IMR-90 (cell line): ENCODE data around the gene ZNF587B. TPM values are rescaled to one million over a fixed set of nuclear protein-coding genes. Genes with fewer than 3 reads are reported as not detected.

Source experiments
- ATAC-seq: fragments of 200-7000 bp; cut with Tn5 transposase; 2 replicates; pipeline ENCODE4 v1.9.1; 2020; ENCODE audit warnings: low read depth, mild to moderate bottlenecking, moderate library complexity
- BruUV-seq: library from RNA; stranded (reverse); fragments of 400-500 nt; replicated peaks from 2 replicates; lab custom pipeline; 2021; lab: Mats Ljungman, UMichigan
- CTCF ChIA-PET: fragments of 300-600 bp; formaldehyde crosslinking; extraction: SDS; loops from one replicate; lab custom pipeline; 2021; ENCODE audit warnings: antibody characterized with exemption; lab: Yijun Ruan, JAX
- POLR2A ChIA-PET: fragments of 300-600 bp; sonication (Branson Sonifier 250); formaldehyde crosslinking; loops from one replicate; lab custom pipeline; 2022; ENCODE audit warnings: antibody characterized with exemption; ENCODE audit not compliant: unreplicated experiment; lab: Charles Lee
- DNase-seq: peaks from one replicate; pipeline ENCODE4 v3.0.0; 2013
- H2AFZ ChIP-seq: replicated peaks from 2 replicates; pipeline ENCODE3; 2013; ENCODE audit warnings: low read length, mild to moderate bottlenecking; ENCODE audit not compliant: poor library complexity
- H2AK5ac ChIP-seq: 2 replicates; pipeline ENCODE4 v1.6.1; 2013; ENCODE audit warnings: low read depth, low read length, inconsistent platforms
- H2AK9ac ChIP-seq: replicated peaks from 2 replicates; pipeline ENCODE3; 2013; ENCODE audit warnings: mild to moderate bottlenecking, low read depth, low read length, moderate library complexity; ENCODE audit not compliant: poor library complexity
- H2BK120ac ChIP-seq: 2 replicates; pipeline ENCODE4 v1.6.1; 2013; ENCODE audit warnings: low read depth, low read length, inconsistent platforms
- H2BK15ac ChIP-seq: 3 replicates; pipeline ENCODE4 v1.6.1; 2013; ENCODE audit warnings: low read depth, low read length, inconsistent platforms
- H2BK20ac ChIP-seq: 2 replicates; pipeline ENCODE4 v1.6.1; 2013; ENCODE audit warnings: low read depth, mild to moderate bottlenecking, inconsistent platforms, low read length, moderate library complexity
- H2BK5ac ChIP-seq: 2 replicates; pipeline ENCODE4 v1.6.1; 2013; ENCODE audit warnings: mild to moderate bottlenecking, low read depth, low read length, inconsistent platforms; ENCODE audit not compliant: poor library complexity, severe bottlenecking
- H3K14ac ChIP-seq: replicated peaks from 2 replicates; pipeline ENCODE4 v1.6.1; 2013; ENCODE audit warnings: low read depth, low read length, inconsistent platforms
- H3K18ac ChIP-seq: 2 replicates; pipeline ENCODE4 v1.6.1; 2013; ENCODE audit warnings: low read depth, low read length, control low read depth
- H3K23ac ChIP-seq: 2 replicates; pipeline ENCODE4 v1.6.1; 2013; ENCODE audit warnings: low read depth, low read length, inconsistent platforms
- H3K27ac ChIP-seq: 2 replicates; pipeline ENCODE4 v1.5.1; 2013; ENCODE audit warnings: mild to moderate bottlenecking, control low read depth, low read length; ENCODE audit not compliant: insufficient read depth
- H3K27me3 ChIP-seq: 2 replicates; pipeline ENCODE4 v1.6.1; 2013; ENCODE audit warnings: low read length; ENCODE audit not compliant: control insufficient read depth, insufficient read depth
- H3K36me3 ChIP-seq: 2 replicates; pipeline ENCODE4 v1.6.1; 2013; ENCODE audit warnings: low read length, mixed read lengths; ENCODE audit not compliant: control insufficient read depth, insufficient read depth
- H3K4ac ChIP-seq: 2 replicates; pipeline ENCODE4 v1.6.1; 2013; ENCODE audit warnings: low read depth, low read length, inconsistent platforms
- H3K4me1 ChIP-seq: 2 replicates; pipeline ENCODE4 v1.6.1; 2013; ENCODE audit warnings: low read length, mixed read lengths; ENCODE audit not compliant: control insufficient read depth, insufficient read depth
- H3K4me2 ChIP-seq: 2 replicates; pipeline ENCODE4 v1.6.1; 2013; ENCODE audit warnings: low read depth, mild to moderate bottlenecking, control low read depth, low read length, moderate library complexity
- H3K4me3 ChIP-seq: 2 replicates; pipeline ENCODE4 v1.5.1; 2013; ENCODE audit warnings: low read depth, mild to moderate bottlenecking, control low read depth, low read length, moderate library complexity; ENCODE audit not compliant: insufficient read depth
- H3K56ac ChIP-seq: 2 replicates; pipeline ENCODE4 v1.6.1; 2013; ENCODE audit warnings: low read length, inconsistent platforms; ENCODE audit not compliant: insufficient read depth; ENCODE audit errors: extremely low read depth
- H3K79me1 ChIP-seq, 2 experiments: 2 replicates each; pipeline ENCODE4 v1.6.1; 2013; ENCODE audit warnings: low read length in 2 of 2, inconsistent platforms in 1 of 2, low read depth in 1 of 2
- H3K9ac ChIP-seq: 2 replicates; pipeline ENCODE4 v1.6.1; 2013; ENCODE audit warnings: low read depth, low read length, control low read depth
- H3K9me1 ChIP-seq: 2 replicates; pipeline ENCODE4 v1.6.1; 2013; ENCODE audit warnings: low read length, inconsistent platforms; ENCODE audit not compliant: insufficient read depth
- H3K9me3 ChIP-seq: 2 replicates; pipeline ENCODE4 v1.6.1; 2013; ENCODE audit warnings: low read length; ENCODE audit not compliant: control insufficient read depth, insufficient read depth
- H4K20me1 ChIP-seq: 2 replicates; pipeline ENCODE4 v1.6.1; 2013; ENCODE audit warnings: low read length, inconsistent platforms; ENCODE audit not compliant: insufficient read depth
- H4K5ac ChIP-seq: 2 replicates; pipeline ENCODE4 v1.6.1; 2013; ENCODE audit warnings: mild to moderate bottlenecking, low read depth, low read length, control low read depth
- H4K8ac ChIP-seq, 2 experiments: 2 replicates each; pipeline ENCODE4 v1.6.1; 2013; ENCODE audit warnings: low read depth in 2 of 2, low read length in 2 of 2, control low read depth in 1 of 2, inconsistent platforms in 1 of 2
- H4K91ac ChIP-seq: 2 replicates; pipeline ENCODE4 v1.6.1; 2013; ENCODE audit warnings: low read depth, low read length, inconsistent platforms; ENCODE audit not compliant: insufficient read depth
- BHLHE40 ChIP-seq: fragments of 150-350 bp; IDR thresholded peaks from 2 replicates; pipeline ENCODE4 v1.6.1; 2016; ENCODE audit warnings: mild to moderate bottlenecking, low read depth, low read length
- CHD1 ChIP-seq: IDR thresholded peaks from 2 replicates; pipeline ENCODE4 v1.6.1; 2012; ENCODE audit warnings: low read depth, low read length, improper control_type of control experiment
- ELK1 ChIP-seq: fragments of 150-350 bp; IDR thresholded peaks from 2 replicates; pipeline ENCODE4 v1.6.1; 2016; ENCODE audit warnings: low read depth, mild to moderate bottlenecking, low read length, moderate library complexity, borderline replicate concordance
- FOS ChIP-seq: fragments of 150-350 bp; IDR thresholded peaks from 2 replicates; pipeline ENCODE4 v1.6.1; 2016; ENCODE audit warnings: low read depth, low read length
- MAFK ChIP-seq: IDR thresholded peaks from 2 replicates; pipeline ENCODE4 v1.6.1; 2012; ENCODE audit warnings: low read depth, low read length, improper control_type of control experiment
- MAZ ChIP-seq: IDR thresholded peaks from 2 replicates; pipeline ENCODE4 v1.6.1; 2012; ENCODE audit warnings: low read depth, mild to moderate bottlenecking, low read length, improper control_type of control experiment, moderate library complexity, borderline replicate concordance
- MXI1 ChIP-seq: IDR thresholded peaks from 2 replicates; pipeline ENCODE4 v1.6.1; 2012; ENCODE audit warnings: low read depth, mild to moderate bottlenecking, low read length, moderate library complexity, borderline replicate concordance
- NFE2L2 ChIP-seq: fragments of 150-350 bp; IDR thresholded peaks from 2 replicates; pipeline ENCODE4 v1.6.1; 2016; ENCODE audit warnings: low read depth, mild to moderate bottlenecking, low read length
- POLR2A ChIP-seq: IDR thresholded peaks from 2 replicates; pipeline ENCODE4 v1.6.1; 2012; ENCODE audit warnings: mild to moderate bottlenecking, low read depth, low read length
- RAD21 ChIP-seq: IDR thresholded peaks from 2 replicates; pipeline ENCODE4 v1.6.1; 2012; ENCODE audit warnings: low read length, improper control_type of control experiment
- RCOR1 ChIP-seq: IDR thresholded peaks from 2 replicates; pipeline ENCODE4 v1.6.1; 2012; ENCODE audit warnings: mild to moderate bottlenecking, low read length, improper control_type of control experiment; ENCODE audit not compliant: insufficient replicate concordance
- RFX5 ChIP-seq: IDR thresholded peaks from 2 replicates; pipeline ENCODE4 v1.8.0; 2012; ENCODE audit warnings: low read depth, mild to moderate bottlenecking, low read length, moderate library complexity
- SMC3 ChIP-seq: fragments of 150-350 bp; IDR thresholded peaks from 2 replicates; pipeline ENCODE4 v1.6.1; 2016; ENCODE audit warnings: low read depth, mild to moderate bottlenecking, antibody characterized with exemption, low read length, moderate library complexity
- WGBS, 2 experiments: methylation state at CpG; one replicate each; pipeline versions ENCODE4 v1.1.5 to v1.1.7; 2013; ENCODE audit warnings: missing lambda C conversion rate in 2 of 2; ENCODE audit not compliant: insufficient read length in 1 of 2; ENCODE audit errors: extremely low coverage in 2 of 2; 5-methylcytosine and 5-hydroxymethylcytosine counted together
- dilution Hi-C: fragments of 300-500 bp; cut with HindIII; formaldehyde crosslinking; loops from one replicate; pipeline ENCODE4 v1.14.3; 2018; ENCODE audit warnings: low sequenced_read_pairs; ENCODE audit not compliant: unreplicated experiment
- in situ Hi-C: fragments of 300-500 bp; cut with MboI; formaldehyde crosslinking; loops from 3 replicates; pipeline ENCODE4 v1.14.3; 2019; ENCODE audit warnings: low sequenced_read_pairs, inconsistent platforms, mixed read lengths
- intact Hi-C: fragments of 100-400 bp; cut with micrococcal nuclease; formaldehyde crosslinking; loops from 2 replicates; pipeline ENCODE4 v1.10.0; 2022
- polyA plus RNA-seq, 3 experiments: library from polyadenylated mRNA; depleted of rRNA; stranded (reverse); fragments of >200 nt; gene quantifications; 2 replicates each; pipeline ENCODE4 v1.2.3, GENCODE V29; 2012; ENCODE audit warnings: low replicate concordance in 1 of 3
- total RNA-seq: library from RNA; depleted of rRNA; stranded (reverse); fragments of >200 nt; gene quantifications from 2 replicates; pipeline ENCODE4 v1.2.3, GENCODE V29; 2012
- TF ChIP-seq, protein P1 (sequence below): fragments of 150-350 bp; IDR thresholded peaks from 2 replicates; pipeline ENCODE4 v1.6.1; 2017; ENCODE audit warnings: mild to moderate bottlenecking, antibody characterized with exemption, low read length, low read depth

The ZNF587B gene
- total and polyA plus RNA-seq, 2 of the 4 experiments (the other 2 are of a cell fraction) = 3.7 to 33.9 TPM

- peak within 1 kb of the TSS; percentile 89 for H3K9ac ChIP-seq
- peaks cover 10 to 58% of the 10 kb centered on the region in 2 experiments; a peak in 3 of 4 replicates for H3K79me1 ChIP-seq
- CTCF ChIA-PET = no interaction called here
- H2BK15ac ChIP-seq = no peak within 1 kb of the TSS
- H3K14ac ChIP-seq = peak within 1 kb of the TSS; percentile 74; the same call in 1 of the 2 replicates
- H4K5ac ChIP-seq = peak within 1 kb of the TSS; percentile 72
- H3K27ac ChIP-seq = peak within 1 kb of the TSS; percentile 68
- H3K4me1 ChIP-seq = peaks cover 2% of the 10 kb centered on the region; the same call in 1 of the 2 replicates
- no peaks in the 10 kb centered on the region for H4K20me1 ChIP-seq
- peak within 1 kb of the TSS; percentile 80 for H2AK9ac ChIP-seq
- peak within 1 kb of the TSS; percentile 91 for H3K4me3 ChIP-seq
- peak; percentile 91 for DNase-seq
- intact Hi-C loops = no loop called here
- in situ Hi-C loops = no loop called here
- H3K18ac ChIP-seq = no peak within 1 kb of the TSS
- POLR2A ChIA-PET = interaction anchor here (0.6 to 0.8 kb wide), 2 partner anchors 17 to 79 kb away, joined by 5 read pairs; no protein-coding TSS in a partner anchor
- peak within 1 kb of the TSS; percentile 85 for H3K23ac ChIP-seq
- H2AK5ac ChIP-seq = peak within 1 kb of the TSS; percentile 36
- dilution Hi-C loops = no loop called here
- no peaks in the 10 kb centered on the region for H3K27me3 ChIP-seq
- TF ChIP-seq MAZ (no peak), RFX5 (0 out of 2 replicates have a peak, but pooled peaks have one; percentile 4), BHLHE40 (no peak), RCOR1 (no peak), NFE2L2 (no peak), RAD21 (0 out of 2 replicates have a peak, but pooled peaks have one; percentile 2), POLR2A (peak; percentile 85), MAFK (no peak), ELK1 (no peak), MXI1 (peak; percentile 60; the same call in 1 of the 2 replicates), SMC3 (no peak; the same call in 1 of the 2 replicates), CHD1 (no peak), FOS (0 out of 2 replicates have a peak, but pooled peaks have one; percentile 4)
- TF ChIP-seq, protein P1, sequence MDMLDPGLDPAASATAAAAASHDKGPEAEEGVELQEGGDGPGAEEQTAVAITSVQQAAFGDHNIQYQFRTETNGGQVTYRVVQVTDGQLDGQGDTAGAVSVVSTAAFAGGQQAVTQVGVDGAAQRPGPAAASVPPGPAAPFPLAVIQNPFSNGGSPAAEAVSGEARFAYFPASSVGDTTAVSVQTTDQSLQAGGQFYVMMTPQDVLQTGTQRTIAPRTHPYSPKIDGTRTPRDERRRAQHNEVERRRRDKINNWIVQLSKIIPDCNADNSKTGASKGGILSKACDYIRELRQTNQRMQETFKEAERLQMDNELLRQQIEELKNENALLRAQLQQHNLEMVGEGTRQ = peak; percentile 53
- no peaks in the 10 kb centered on the region for H3K9me3 ChIP-seq
- H2BK20ac ChIP-seq = no peak within 1 kb of the TSS
- ATAC-seq = peak; percentile 94
- H4K91ac ChIP-seq = no peak within 1 kb of the TSS; the same call in 1 of the 2 replicates
- H3K36me3 ChIP-seq = peaks cover 9% of the 10 kb centered on the region
- peak within 1 kb of the TSS; percentile 93 for H2AFZ ChIP-seq
- no TSS peak for BruUV-seq
- H2BK5ac ChIP-seq = peak within 1 kb of the TSS; percentile 32
- peak within 1 kb of the TSS; percentile 24 to 87; a peak in 3 of 4 replicates for H4K8ac ChIP-seq
- H3K9me1 ChIP-seq = no peaks in the 10 kb centered on the region
- peak within 1 kb of the TSS; percentile 86 for H3K4ac ChIP-seq
- WGBS, 2 experiments = 3% methylated on average over 25 of the region's 50 CpGs; no CpG with 5 or more reads in 1 of the 2 experiments
- H3K56ac ChIP-seq = no peak within 1 kb of the TSS
- no peak within 1 kb of the TSS for H2BK120ac ChIP-seq
- peak within 1 kb of the TSS; percentile 80 for H3K4me2 ChIP-seq
Measured at GRCh38 chr19:57814505-57815246, 15.4 kb upstream of the ZNF587B start, which contains the start of gene ZNF552. TSS of gene ZNF552 (minus strand) at chr19:57814913. CDS start at chr19:57814743, 170 bp downstream.
